Activated CD4-positive, alpha-beta T cell treated with anti-CD3 and anti-CD28 coated beads, Interleukin-2, Interleukin-6, amounts not matched to agents 100 ng/mL and 50 ng/mL, durations not matched to agents 16 hours and 8 hours (primary cell): Measurements from ENCODE around the gene VIPR1.

Experiments used
- DNase-seq: peaks from one replicate; pipeline ENCODE4 v3.0.0-alpha.2; 2020

The VIPR1 gene

DNA sequence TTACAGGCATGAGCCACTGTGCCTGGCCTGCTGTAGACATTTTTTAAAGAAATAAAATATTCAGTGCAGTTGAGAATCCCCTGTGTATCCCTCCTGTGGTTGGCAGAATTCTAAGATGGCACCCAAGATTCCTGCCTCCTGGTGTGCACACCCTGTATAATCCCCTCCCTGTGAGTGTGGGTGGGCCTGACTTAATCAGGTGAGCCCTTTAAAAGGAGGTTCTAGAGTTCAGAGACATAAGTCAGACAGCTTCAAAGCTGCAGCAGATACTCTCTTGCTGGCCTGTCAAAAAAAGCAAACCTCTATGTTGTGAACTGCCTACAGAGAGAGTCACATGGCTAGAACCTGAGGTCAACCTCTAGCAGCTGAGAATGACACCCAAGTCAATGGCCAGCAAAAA is 7.0 kb upstream of the VIPR1 start:
- DNase-seq = no peak

DNA sequence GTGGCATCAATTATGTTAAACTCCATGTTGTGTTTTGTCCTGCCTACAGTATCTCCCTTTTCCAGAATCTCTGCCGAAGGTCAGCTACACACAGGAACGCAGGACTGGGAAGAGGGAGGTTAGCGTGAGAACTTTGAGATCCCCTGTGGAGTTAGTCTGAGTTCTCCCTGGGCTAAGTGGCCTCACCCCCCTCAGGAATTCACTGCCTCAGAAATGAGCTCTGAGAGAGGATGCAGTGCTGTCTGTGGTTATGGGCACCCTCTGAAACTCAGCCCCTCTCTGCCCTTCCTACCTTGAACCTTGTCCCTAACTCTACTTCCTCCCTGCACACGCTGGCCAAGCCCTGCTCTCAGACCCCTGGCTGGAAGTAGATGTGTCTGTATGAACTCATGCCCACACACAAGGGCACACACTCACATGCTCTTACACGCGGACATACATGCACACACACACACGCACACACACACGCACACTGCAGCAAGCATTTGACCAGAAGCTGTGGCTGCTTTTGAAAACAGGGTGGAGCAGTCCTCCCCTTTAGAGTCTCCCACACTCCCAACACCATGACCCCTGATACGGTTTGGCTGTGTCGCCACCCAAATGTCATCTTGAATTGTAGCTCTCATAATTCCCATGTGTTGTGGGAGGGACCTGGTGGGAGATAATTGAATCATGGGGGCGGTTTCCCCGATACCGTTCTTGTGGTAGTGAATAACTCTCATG is 5.3 kb upstream of the VIPR1 start:
- no peak for DNase-seq

DNA sequence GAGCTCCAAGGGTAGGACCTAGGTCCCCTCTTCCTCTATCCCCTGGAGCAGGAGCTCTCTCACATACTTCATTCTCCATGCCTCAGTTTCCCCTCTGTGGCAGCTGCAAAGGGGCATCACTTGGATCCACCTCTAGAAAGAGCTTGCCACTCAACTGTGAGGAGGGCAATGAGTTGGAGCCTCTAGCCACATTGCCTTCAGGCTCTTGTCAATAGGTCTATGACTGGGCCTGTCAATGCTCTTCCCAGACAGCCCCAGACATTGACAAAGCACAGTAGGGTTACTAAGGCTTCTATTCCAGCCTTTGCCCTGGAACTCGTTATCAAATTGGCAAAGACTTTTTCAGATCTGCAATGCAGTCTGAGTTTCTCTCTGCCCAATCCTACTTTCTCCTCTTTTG is 4.4 kb upstream of the VIPR1 start:
- DNase-seq = no peak

DNA sequence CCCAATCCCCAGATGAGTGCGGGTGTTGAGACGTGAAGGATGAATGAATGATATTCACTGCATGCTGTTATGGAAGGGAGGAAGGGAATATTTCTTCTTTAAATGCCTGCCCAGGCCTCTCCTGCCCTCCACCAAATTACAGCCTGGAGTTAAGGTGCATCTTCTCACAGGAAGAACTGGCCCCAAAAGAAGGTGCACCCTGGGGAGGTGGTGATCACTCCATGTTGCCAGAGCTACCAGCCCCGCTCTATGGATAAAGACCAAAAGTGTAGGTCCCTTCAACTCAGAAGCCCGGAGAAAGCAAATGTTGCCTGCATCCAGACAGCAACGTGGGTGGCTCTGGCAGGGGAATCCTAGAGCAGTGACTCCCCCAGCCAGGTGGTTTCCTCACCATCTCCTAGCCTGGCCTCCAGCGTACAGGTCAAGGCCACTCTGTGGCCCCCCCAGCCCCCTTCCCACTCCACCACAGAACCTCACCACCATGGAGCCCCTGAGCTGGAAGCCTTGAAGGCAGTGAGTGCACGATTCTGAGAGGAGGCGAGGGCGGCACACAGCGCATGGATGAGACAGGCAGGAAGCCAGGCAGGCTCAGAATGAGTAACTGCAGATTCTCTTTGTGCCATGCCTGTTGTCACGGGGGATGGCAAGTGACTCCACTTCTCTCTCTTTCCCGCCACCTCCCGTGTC is 3.5 kb upstream of the VIPR1 start:
- DNase-seq = peak; percentile 65

DNA sequence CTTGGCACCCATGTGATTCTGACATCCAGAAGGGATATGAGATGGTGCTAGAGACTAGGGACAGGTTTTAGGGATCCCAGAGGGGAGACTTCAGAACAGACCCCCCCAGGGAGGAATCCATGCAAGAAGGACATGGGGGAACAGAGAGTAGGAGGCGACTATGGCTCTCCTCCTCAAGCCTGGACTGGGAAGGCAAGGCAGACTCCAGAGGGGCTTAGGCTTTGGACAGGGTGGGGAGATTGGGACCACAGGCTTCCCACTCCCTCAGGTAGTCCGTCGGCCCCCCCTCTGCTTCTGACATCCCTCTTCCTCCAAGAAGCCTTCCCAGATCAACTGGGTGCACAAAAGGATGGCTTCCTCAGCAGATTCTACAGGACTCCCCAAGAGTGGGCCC is 3.0 kb upstream of the VIPR1 start:
- no peak for DNase-seq

DNA sequence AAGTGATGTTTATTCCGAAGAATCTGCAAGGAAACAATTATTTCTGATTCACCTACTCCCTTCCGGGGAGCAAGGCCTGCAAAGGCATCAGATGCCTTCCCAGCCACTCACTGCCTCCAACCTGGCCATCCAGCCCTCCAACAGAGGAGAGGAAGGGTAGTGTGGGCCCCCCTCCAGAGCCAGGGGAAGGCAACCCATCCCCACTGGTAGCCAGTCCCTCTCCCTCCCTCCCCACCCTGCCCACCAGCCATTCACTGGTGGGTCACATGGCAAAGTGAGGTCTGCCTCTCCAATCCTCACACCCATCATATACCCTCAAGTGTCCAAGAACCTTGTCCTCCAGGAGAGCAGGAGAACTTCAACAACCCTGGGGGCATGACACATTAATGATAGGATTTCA is 2.4 kb upstream of the VIPR1 start:
- no peak for DNase-seq

DNA sequence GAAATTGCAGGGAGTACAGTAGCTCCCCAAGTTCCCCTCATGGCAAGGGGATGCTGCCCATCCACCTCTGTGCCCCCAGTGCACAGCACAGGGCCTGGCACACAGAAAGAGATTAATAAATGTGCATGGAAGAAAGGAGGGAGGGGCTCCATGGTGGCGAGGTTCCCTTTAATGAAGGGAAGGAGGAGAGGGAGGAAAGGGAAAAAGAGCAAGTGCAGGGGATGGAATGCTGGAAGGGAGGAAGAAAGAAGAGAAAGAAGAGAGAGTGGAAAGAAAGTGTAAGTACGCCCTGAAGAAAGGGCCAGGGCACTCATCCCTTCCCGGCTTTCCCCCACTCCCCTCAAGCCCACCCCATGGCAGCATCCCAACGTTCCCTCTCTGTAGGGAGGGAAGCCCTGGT is 1.5 kb upstream of the VIPR1 start:
- DNase-seq = no peak

DNA sequence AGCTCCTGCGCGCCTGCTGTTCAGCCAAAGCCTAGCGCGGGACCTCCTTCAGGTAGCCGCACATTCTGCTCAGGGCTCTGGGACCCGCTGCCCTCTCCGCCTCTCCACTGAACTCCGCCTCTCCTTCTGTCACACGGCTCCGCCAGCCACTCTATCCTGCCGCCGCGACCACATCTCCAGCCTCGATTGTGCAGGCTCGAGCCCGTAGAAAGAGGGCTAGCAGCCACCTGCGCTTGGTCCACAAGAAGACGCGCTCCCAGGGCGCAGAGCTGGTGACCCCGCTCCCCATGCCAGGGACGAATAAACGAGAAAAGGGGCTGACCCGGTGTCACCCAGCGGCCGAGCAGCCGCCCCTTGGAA is 1.1 kb upstream of the VIPR1 start:
- no peak for DNase-seq

DNA sequence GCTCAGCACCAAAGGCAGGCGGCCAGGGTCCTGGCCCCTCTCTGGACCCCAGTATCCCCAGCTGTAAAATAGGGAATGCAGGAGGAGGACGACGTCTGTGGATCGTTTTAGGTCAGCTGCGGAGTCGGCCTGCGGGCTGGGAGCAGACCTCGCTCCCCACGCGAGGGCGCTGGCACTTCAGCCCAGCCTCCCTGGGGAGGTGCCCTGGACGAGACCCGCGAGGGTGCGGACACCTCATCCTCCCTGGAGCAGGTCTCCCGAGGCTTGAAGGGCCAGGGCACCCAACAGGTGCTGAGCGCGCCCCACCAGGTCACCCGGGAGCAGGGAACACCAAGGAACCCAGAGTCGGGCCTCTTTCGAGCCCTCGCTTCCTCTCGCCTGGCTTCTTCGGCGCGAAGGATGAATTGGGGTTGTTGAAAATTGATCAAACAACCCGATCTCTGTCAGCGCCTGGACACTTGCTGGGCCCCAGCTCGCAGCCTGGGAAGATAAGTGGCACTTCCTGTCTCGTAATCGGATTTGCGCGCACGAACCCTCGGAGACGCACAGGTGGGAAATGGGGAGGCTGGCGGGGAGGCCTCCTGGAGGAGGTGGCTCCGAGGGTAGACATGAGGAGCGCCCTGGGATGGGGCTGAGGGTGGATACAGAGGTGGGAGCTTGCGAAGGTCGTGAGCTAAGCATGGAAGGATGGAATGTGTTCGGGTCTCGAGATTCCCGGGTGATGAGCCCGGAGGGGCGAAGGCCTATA is 588 bp upstream of the VIPR1 start:
- peak; percentile 60 for DNase-seq

DNA sequence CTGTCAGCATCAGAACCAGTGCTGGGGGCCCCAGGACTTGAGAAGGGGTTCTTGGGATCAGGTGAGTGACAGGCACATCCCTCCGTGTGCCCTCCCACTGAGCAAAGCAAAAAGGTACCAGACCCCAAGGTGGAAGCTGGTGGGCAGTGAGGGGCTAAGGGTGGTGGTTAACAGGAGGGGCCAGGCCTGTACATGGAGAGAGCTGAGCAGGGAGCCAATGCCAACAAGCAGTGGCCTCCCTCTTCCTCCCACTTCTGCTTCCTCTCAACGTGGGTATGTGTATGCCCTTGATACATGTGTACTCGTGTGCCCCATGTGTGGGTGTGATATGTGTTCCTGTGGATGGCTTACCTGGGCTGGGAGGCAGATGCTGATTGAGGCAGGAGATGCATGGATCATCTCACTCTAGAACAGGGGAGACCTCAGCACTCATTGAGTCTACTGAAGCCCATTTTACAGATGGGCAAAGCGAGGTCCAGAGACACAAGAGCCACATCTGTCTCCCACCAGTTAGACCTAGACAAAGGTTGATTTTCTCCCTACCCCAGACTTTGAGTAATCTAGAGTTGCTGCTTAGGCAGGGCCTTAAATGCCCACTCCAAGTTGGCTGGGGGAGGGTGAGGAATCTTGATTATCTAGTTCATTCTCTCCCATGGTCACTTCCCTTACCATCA is 945 bp downstream of the VIPR1 start:
- no peak for DNase-seq

DNA sequence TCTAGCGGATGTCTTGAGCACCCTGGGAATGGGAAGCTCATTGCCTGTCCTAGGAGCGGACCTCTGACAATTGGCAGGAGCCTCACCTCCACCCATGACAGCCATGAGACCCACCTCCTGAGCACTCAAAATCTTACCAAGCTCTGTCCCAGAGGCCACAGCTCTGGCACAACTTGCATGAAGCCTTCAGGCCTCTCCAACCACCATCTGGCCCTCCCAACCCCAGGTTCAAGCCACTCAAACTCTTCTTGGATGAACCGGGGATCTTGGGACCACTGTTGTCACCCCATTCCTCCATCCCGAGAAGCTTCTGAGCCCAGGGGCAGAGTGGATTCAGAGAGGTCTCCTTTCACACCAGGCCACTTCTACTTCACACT is 1.5 kb downstream of the VIPR1 start:
- no peak for DNase-seq

DNA sequence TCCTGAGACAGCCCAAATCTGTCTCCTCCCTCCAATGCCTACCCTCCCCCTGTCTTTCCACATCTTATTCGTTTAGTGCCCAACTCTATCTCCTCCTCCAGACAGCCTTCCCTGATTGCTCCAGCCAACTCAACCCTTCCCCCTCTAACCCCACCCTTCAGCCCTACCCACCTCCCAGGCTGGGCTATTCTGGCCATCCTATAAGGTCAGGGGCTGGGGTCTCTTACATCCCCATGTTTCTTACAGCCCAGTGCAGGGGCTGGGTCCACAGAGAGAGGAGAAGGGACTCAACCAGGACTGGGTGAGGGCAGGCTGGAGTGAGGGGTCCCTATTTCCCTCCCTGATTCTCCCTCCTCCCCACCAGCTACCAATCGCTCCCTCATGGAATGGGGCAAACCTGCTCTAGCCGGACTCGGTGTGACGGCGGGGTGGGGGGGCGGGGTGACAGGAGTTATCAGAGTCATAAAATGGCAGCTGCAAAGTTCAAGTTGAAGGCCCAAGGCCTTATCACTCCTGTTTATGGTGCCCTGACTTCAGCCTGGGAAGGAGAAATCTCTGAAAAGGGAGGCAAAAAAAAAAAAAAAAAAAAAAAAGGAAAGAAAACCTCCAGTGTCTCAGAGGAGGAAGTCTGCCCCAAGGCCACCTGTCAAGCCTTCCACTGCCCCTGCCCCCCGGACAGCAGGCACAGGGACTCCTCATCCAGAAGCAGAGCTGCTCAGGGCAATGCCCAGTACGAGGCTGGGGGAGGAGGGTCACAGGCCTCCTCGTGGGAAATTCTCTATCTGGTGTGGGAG is 2.1 kb downstream of the VIPR1 start:
- DNase-seq = no peak

DNA sequence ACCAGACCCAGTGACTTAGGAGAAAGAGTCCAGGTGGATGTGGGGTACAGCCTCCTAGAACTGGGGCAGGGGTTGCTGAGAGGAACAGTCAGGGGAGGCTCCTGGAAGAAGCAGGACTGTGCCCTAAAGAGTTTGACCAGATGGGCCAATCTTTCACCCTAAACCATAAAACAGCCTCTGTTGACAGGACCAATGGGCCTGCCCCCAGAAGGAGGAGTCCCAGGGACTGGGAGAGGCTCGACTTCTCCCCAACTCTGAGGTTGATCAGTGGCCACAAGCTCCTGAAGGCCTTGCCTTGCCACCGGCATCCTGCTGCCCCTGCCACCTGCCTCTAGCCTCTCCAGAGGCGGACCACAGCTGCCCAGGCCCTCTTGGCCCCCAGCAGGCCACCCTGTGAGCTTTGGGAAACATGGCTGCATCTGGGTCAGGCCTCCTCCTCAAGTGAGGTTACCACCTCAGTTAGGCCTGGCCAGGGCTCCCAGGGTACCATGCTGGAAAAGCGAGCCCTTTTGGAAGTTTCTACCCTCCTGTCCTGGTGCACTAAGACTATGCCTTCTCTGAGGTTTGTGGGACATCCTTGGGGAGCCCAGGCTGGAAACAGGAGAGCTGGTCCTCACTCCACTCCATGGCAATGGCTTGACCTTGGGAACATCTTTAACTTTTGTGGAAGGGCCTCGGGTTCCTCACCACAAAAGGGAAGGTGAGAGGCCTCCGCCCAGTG is 2.8 kb downstream of the VIPR1 start:
- no peak for DNase-seq

DNA sequence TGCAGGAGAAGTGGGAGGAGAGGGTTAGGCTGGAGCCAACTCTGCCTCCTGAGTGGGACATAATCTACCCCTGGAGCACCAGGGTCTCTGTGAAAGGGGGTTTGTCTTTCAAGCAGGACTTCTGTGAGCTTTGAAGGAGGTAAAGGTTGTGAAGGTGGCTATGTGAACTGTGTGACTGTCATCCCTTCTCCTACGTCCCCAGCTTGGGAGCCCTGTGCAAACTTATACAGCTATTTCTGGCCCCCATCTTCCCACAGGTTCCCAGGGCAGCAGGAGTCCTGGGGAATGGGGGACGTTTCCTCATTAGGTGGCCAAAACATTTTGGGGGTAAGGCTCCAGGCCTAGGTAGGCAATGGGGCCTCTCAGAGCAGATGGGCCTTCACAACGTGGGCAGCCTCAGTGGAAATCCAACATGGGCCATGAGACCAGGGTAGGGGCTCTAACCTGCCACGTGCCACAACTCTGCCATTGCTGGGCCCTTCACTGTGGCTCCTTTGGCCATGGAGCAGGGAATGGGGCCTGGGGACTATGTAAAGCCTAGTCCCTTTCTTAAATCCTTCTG is 3.5 kb downstream of the VIPR1 start:
- DNase-seq = no peak

DNA sequence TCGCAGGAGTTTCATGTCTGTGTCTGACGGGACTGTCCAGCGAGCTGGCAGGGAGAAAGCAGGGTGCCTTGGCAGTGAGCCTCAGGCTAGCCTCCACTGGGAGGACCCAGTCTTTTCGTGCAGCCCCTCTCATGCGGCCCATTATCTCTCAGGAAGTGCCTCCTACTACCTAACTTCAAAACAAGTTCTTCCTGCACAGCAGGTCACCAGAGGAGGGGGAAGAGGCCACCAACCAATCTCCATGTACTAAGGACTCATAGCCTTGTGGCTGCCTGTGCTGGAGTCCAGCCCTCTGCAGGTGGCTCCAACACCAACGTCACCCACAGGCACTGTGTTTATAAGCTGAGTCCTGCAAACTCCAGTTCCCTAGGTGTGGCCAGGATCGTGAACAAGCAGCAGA is 4.8 kb downstream of the VIPR1 start:
- no peak for DNase-seq

DNA sequence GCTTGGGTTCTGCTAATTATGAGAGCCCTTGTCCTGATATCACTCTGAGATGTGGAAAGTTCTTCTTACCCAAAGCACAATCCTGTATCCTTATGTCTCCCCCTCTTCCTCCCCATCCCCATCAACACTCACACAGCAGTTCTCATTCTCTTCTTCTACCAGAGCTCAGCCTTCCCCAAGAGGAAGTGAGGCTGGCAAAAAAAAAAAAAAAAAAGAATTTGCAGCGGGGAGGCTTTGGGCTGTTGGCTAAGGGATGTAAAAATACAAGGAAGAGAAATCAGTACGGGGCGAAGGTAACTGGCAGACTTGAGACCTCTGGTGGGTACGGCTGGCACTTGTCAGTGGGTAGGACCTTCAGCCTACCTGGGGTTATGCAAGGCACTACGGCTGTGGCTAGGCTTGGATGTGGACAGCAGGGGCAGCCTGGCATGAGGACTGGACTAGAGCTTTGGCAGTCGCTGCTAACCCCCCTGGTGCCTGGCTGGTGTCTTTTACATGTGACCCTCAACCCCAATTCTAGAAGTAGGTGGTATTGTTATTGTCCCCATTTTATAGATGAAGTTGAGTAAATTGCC is 5.4 kb downstream of the VIPR1 start:
- no peak for DNase-seq

DNA sequence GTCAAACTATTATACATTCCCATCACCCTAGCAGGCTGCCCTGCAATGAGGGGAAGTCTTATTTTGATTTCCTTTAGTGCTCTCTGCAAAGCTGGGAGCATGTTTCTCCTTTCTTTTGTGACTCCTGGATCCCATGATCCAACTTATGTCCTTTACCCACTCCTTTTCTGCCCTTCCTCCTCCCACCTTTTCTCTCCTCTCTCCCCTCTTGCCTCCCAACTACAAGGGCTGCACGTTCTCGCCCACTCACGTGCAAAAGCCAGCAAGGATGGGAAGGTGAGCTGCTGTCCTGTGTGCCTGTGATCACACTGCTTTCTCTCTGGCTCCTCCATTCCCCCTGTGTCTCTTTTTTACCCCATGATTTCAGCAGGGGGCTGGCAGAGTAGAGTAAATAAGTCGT is 6.1 kb downstream of the VIPR1 start:
- no peak for DNase-seq

DNA sequence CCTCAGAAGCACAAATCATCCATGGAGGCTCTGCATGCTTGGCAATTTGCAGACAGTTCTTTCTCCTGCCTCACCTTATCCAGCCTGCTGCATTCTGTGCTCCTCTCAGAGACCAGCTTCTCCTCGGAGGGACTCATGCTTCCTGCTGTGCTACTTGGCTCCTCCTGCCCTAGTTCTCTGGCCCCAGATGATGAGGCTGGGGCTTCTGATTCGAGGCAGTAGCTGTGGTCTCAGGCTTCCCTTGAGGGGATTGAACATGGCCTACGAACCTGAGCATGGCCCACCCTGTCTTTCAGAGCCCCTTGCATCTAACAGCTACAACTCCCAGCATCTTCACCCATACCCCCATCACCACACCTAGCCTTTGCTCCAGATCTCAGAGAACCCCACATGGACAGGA is 6.7 kb downstream of the VIPR1 start:
- DNase-seq = no peak

DNA sequence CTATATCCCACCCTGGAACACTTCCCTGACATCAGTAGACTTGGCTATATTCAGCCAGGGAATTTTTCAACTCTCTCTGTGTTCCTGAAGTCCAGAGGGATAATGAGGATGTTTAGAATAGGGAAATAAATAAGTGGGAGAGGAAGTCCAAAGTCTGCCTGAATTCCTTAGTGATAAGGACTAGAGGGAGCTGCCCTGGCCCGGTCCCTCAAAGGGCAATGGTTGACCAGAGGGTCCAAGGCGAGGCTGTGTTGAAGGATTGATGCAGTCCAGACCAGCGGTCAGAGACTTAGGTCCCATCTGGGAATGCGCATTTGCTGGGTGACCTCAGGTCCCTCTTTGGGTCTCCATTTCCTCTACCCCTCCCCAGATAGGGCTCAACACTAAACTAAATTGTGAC is 7.9 kb downstream of the VIPR1 start:
- DNase-seq = no peak

DNA sequence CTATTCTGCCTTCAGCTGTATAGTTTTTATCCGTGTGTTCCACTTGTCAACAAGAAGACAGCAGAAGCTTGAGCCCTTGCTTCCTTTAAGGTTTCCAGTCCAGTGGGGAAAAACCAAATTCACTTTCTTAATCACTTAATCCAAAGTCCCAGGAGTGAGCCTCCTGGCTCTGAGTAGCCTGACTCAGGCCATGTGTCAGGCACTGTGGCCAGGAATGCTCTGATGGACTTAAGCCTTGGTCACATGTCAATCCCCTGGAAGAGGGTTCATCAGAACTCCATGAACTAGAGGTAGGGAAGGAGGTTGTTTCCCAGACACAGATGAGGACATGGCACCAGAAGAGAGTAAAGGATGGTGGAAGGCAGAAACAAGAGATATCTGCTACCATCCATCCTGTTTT is 8.8 kb downstream of the VIPR1 start:
- no peak for DNase-seq

DNA sequence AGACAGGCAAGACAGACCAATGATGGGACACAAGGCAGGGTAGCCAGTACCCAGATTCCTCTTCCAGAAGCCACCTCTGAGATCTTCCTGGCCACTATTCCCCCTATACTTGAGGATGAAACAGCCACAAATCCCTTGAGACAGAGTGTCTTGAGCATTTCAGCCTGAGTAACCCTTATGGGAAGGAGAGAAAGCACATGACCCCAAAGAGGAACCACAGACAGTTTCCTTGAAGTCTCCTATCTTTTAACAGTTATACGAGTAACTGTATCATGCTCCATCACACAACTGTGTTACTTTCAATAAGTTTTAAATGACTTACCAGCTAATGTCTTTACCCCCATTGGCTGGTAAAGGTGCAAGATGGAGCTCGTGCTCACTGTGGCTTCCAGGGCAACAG is 9.3 kb downstream of the VIPR1 start:
- no peak for DNase-seq

DNA sequence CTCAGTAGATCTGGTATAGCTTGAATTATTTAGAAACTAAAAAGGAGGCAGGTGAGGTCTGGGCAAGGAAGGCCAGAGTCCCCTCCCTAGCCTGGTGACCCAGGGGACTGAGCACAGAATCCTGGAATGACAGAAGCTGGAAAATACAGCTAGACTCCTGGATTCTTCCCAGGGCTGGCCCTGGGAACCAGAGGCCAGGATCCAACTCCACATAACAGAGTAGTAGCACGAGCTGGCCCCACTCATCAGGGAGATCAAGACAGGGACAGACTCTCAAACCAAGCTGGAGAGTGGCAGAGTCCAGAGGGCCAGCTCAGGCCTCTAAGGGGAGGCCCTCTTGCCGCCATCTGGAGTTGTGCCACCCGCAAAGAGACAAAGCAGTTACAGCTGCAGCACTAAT is 10.7 kb downstream of the VIPR1 start:
- no peak for DNase-seq
